Measurements from ENCODE around the gene DHRSX.

- TF ChIP-seq, protein P1, sequence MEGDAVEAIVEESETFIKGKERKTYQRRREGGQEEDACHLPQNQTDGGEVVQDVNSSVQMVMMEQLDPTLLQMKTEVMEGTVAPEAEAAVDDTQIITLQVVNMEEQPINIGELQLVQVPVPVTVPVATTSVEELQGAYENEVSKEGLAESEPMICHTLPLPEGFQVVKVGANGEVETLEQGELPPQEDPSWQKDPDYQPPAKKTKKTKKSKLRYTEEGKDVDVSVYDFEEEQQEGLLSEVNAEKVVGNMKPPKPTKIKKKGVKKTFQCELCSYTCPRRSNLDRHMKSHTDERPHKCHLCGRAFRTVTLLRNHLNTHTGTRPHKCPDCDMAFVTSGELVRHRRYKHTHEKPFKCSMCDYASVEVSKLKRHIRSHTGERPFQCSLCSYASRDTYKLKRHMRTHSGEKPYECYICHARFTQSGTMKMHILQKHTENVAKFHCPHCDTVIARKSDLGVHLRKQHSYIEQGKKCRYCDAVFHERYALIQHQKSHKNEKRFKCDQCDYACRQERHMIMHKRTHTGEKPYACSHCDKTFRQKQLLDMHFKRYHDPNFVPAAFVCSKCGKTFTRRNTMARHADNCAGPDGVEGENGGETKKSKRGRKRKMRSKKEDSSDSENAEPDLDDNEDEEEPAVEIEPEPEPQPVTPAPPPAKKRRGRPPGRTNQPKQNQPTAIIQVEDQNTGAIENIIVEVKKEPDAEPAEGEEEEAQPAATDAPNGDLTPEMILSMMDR (conservative IDR thresholded peaks at IDR 0.05 in 1 of 2, IDR thresholded peaks at IDR 0.05 in 1 of 2; ENCODE audit: low read depth in 1 of 2, low read length in 2 of 2): no peak
- no peak for TF ChIP-seq EZH2 (IDR thresholded peaks at IDR 0.05; ENCODE audit: low read length, missing control alignments)
These were observed 214.0 kb downstream of the DHRSX start for GRCh38 chrX:2286731-2287130.
